Activated CD4-positive, alpha-beta T cell treated with anti-CD3 and anti-CD28 coated beads for 36 hours (primary cell): ENCODE data around the gene C10orf71. TPM values are rescaled to one million over a fixed set of nuclear protein-coding genes. Genes with fewer than 3 reads are reported as not detected.

Experiments
- ATAC-seq: fragments of 200-7000 bp; cut with Tn5 transposase; one replicate; pipeline ENCODE4 v1.10.0; 2021; ENCODE audit warnings: mild to moderate bottlenecking, moderate library complexity
- CTCF ChIA-PET: fragments of 350-600 bp; sonication (Branson Sonifier 250); formaldehyde crosslinking; loops from one replicate; lab custom pipeline; 2021; ENCODE audit warnings: antibody characterized with exemption; lab: Charles Lee
- POLR2A ChIA-PET: fragments of 350-600 bp; sonication (Branson Sonifier 250); formaldehyde crosslinking; loops from one replicate; lab custom pipeline; 2021; ENCODE audit warnings: antibody characterized with exemption, inconsistent platforms; lab: Charles Lee
- DNase-seq: peaks from one replicate; pipeline ENCODE4 v3.0.0-alpha.2; 2020
- H3K27ac Mint-ChIP-seq: one replicate; pipeline ENCODE4 v1.8.0; 2021; ENCODE audit warnings: mixed read lengths
- H3K27me3 Mint-ChIP-seq: one replicate; pipeline ENCODE4 v1.8.0; 2021; ENCODE audit warnings: mixed read lengths
- H3K36me3 Mint-ChIP-seq: one replicate; pipeline ENCODE4 v1.8.0; 2021; ENCODE audit warnings: low read depth, mixed read lengths
- H3K4me1 Mint-ChIP-seq: one replicate; pipeline ENCODE4 v1.8.0; 2021; ENCODE audit warnings: mixed read lengths
- H3K4me3 Mint-ChIP-seq: one replicate; pipeline ENCODE4 v1.8.0; 2021; ENCODE audit warnings: mild to moderate bottlenecking, moderate library complexity, mixed read lengths
- H3K9me3 Mint-ChIP-seq: one replicate; pipeline ENCODE4 v1.8.0; 2021; ENCODE audit warnings: low read depth, mixed read lengths
- intact Hi-C, 2 experiments: fragments of 100-400 bp; cut with DNase I in 1 of 2; cut with micrococcal nuclease in 1 of 2; formaldehyde crosslinking; loops; one replicate each; pipeline versions ENCODE4 v1.14.2 to v1.15.1; 2022 to 2024; cut with DNase I, micrococcal nuclease
- total RNA-seq, 2 experiments: library from RNA; stranded (reverse); gene quantifications; one replicate each; pipeline ENCODE4 v1.2.3, GENCODE V29; 2021

Gene C10orf71
- total RNA-seq, 2 experiments from 2014 or later, result not detected

DNA sequence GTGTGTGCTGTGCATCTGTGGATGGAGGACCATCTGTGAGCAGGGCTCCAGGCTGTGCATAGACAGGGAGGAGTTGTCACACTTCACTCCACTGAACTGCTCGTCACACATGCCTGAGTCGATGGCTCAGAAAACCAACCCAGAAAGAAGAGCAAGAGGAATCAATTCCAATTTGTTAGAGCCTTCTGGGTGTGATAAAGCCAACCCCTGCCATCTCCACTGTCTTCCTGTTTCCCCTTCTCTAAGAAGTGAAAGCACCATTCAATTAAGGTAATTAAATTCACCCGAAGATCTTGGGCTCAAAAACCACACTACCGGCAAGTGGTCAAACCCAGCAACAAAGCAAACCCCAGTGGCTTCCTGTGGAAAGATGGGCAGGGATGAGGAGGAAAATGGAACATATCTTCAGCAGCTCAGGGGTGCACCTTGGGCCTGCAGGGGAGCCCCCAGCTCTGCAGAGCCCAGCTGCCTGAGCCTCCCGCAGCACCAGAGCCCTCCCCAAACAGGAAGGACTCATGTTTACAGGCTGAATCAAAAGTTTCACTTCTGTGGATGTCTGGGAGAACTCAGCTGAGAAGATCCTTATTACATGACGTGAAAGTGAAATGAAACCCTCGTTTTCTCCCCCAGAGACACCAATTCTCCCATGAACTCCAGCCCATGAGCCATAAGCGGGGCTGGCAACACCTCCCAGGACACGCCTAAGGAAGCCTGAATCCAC is 10.9 kb downstream of the C10orf71 start:
- CTCF ChIA-PET, result no interaction called here
- Mint-ChIP-seq H3K4me3 (no peak overlapping the region), H3K36me3 (no peaks in the 10 kb centered on the region), H3K4me1 (peaks cover 19% of the 10 kb centered on the region), H3K27ac (no peak overlapping the region), H3K9me3 (no peaks in the 10 kb centered on the region), H3K27me3 (no peaks in the 10 kb centered on the region)
- peak; percentile 24 for DNase-seq
- intact Hi-C loops, result loop anchor here in 1 of 2 experiments (2.0 kb wide), 1 partner anchor 129 kb away; no protein-coding TSS in a partner anchor
- ATAC-seq, result peak; percentile 31
- POLR2A ChIA-PET, result no interaction called here

DNA sequence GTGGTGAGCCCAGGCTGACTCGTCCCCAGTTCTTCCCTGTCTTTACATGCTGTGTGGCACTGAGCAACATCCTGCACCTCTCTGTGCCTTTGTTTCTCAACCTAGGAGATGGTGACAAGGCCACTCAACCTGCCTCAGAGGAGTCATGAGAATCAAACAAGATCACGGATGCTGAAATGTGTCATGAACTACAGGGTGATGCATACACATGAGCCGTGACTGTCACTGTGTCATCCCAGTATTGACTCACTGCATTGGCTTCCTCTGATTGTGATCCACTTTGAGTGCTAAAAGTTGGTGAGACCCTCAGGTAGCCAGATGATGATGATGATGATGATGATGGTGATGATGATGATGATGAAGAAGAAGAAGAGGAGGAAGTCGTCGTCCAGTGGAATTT is 11.5 kb downstream of the C10orf71 start:
- H3K4me1 Mint-ChIP-seq, result peaks cover 19% of the 10 kb centered on the region
- POLR2A ChIA-PET, result no interaction called here
- DNase-seq (peak; percentile 40), ATAC-seq (peak; percentile 95)
- H3K9me3 Mint-ChIP-seq, result no peaks in the 10 kb centered on the region
- no peak overlapping the region for H3K4me3 Mint-ChIP-seq
- H3K27ac Mint-ChIP-seq, result no peak overlapping the region
- H3K27me3 Mint-ChIP-seq, result no peaks in the 10 kb centered on the region
- CTCF ChIA-PET, result no interaction called here
- no peaks in the 10 kb centered on the region for H3K36me3 Mint-ChIP-seq
- intact Hi-C loops, result loop anchor here in 1 of 2 experiments (2.0 kb wide), 1 partner anchor 130 kb away; no protein-coding TSS in a partner anchor

DNA sequence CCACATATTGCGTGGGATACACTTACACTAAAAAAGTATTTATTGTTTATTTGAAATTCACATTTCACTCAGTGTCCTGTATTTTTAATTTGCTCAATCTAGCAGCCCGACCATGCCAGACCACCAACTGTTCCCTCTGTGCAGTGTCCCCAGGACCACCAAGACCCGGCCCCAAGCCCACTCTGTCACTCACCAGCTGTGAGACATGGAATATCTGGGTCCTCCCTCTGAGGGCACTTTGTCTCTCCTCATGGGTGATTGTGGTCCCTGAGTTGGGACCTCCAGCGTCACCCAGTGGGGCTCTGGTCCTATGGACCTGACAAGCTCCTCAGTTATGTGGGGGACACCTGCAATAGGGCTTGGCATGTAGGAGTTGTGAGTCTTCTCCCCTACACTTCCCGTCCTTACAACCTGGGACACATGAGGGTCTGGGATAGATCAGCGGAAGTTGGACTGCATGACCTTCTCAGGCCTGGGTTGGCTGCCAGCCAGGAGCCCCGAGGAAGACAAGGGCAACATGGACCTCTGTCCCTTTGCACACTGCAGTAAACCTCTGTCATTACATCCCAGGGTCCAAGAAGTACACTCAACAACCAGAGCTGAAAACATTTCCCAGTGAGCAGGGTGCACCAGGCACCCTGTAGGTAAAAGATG is 12.1 kb downstream of the C10orf71 start:
- no peak for ATAC-seq
- Mint-ChIP-seq H3K27me3 (no peaks in the 10 kb centered on the region), H3K36me3 (no peaks in the 10 kb centered on the region), H3K4me3 (no peak overlapping the region), H3K4me1 (peaks cover 19% of the 10 kb centered on the region), H3K9me3 (no peaks in the 10 kb centered on the region), H3K27ac (no peak overlapping the region)
- POLR2A ChIA-PET, result no interaction called here
- DNase-seq, result no peak
- intact Hi-C loops, result loop anchor here in 1 of 2 experiments (2.0 kb wide), 1 partner anchor 130 kb away; no protein-coding TSS in a partner anchor
- CTCF ChIA-PET, result no interaction called here

DNA sequence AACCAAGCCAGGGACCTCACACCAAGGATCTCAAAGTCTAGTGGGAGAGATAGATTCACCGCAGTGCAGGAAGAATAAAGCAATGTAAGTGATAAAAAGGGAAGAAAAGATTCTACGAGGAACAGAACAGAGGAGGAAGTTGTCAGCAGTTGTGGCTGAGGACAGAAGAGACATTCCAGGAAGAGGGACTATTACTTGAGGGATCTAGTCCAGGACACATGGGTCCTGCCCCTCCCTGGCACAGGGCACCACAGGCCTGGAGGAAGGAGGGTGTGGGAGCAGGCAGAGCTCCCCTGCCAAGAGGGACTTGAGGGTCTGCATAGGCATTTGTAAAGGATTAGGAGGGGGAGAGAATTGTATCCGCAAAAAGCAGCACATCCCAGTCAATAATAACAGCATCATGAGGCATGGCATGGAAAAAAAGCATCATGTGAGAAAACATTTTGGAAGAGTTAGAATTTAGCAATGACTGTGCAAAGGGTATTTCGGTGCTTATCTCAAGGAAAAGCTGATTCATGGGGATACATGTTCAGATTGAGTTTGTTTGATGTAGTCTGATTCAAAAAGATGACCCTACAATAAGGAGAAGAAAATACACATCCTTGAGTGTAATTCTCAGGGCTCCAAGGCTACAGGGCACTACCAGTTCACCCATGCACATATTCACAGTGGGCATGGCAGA is 12.7 kb downstream of the C10orf71 start:
- Mint-ChIP-seq H3K36me3 (no peaks in the 10 kb centered on the region), H3K27me3 (no peaks in the 10 kb centered on the region), H3K4me3 (no peak overlapping the region), H3K4me1 (peaks cover 19% of the 10 kb centered on the region), H3K9me3 (no peaks in the 10 kb centered on the region), H3K27ac (no peak overlapping the region)
- POLR2A ChIA-PET, result no interaction called here
- ATAC-seq, result no peak
- CTCF ChIA-PET, result no interaction called here
- DNase-seq, result no peak
- intact Hi-C loops, result loop anchor here in 1 of 2 experiments (2.0 kb wide), 1 partner anchor 131 kb away; no protein-coding TSS in a partner anchor

DNA sequence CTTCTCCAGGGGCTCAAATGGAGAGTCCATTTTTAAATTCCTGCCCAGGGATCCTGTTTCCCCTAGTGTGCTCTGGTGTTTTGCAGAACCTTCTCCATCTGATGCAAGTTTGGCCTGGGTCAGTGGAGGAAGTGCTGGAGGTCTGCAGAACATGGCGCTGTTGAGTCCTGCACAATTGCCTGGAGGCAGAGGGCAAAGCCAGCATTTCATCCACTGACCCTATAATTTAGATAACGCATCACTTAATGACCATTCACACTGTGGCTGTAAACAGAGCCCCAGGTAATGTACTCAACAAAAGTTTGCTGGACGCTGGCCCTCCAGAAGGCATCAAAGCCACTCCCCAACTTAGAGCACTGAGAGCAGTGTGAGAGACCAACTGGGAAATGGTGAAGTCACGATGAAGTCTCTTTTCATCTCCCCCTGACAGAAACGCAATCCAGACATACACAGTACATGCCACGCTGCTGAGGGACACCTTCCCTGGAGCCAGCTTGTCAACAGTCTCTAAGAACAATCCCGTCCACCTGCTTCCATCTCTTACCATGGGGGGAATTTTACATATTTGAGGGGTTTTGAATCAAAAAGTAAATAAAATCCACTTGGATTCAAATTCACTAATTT is 13.4 kb downstream of the C10orf71 start:
- no peaks in the 10 kb centered on the region for H3K36me3 Mint-ChIP-seq
- ATAC-seq (no peak), DNase-seq (no peak)
- ChIA-PET POLR2A (no interaction called here), CTCF (no interaction called here)
- no peak overlapping the region for H3K27ac Mint-ChIP-seq
- intact Hi-C loops, result no loop called here
- H3K27me3 Mint-ChIP-seq, result no peaks in the 10 kb centered on the region
- H3K9me3 Mint-ChIP-seq, result no peaks in the 10 kb centered on the region
- H3K4me1 Mint-ChIP-seq, result peaks cover 19% of the 10 kb centered on the region
- H3K4me3 Mint-ChIP-seq, result no peak overlapping the region

DNA sequence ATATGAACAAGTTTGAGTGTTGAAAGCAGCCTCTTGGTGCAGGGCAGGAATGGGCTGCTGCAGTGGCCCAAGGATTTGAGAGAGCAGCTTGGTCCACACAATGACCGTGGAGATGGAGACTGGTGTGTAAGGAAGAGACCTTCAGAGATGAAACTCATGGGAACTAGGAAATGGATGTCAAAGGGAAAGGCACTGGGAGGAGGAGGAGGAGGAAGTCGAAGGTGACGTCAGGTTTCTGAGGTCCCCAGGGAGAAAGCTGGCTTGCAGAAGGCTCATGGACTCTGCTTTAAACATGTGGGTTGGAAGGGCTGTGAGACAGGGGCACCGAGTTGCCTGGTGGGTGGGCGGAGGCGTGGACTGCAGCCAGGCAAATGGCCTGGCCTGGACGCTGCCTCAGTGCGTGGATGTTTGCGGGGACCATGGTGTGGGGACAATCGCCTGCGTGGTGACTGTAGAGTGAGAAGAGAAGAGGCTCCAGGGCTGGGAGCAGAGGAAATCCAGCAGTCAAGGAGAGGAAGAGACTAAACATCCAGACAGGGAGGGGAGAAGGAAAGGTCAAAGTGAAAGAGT is 14.6 kb downstream of the C10orf71 start:
- Mint-ChIP-seq H3K27me3 (no peaks in the 10 kb centered on the region), H3K27ac (no peak overlapping the region), H3K36me3 (no peaks in the 10 kb centered on the region), H3K9me3 (no peaks in the 10 kb centered on the region), H3K4me3 (no peak overlapping the region), H3K4me1 (peaks cover 19% of the 10 kb centered on the region)
- ChIA-PET CTCF (no interaction called here), POLR2A (no interaction called here)
- ATAC-seq (no peak), DNase-seq (no peak)
- intact Hi-C loops, result no loop called here

DNA sequence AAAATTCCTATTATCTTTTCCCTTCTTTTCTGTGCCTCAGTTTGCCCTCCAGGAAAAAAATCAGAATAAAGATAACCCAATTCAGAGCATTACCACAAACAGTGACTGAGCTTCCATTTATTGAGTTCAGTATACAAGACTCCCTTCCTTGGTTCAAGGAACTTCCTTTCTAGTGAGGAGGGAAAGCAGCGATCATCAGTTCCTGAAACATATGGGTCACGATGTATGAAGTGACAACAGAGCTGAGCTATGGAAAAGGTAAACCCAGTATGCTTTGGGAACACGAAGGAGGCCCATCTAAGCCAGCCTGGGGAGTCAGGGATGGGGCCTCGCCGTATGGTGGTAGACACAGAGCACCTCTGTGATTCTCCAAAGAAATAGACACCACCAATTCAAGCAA is 15.8 kb downstream of the C10orf71 start:
- no peak for ATAC-seq
- DNase-seq, result no peak
- intact Hi-C loops, result no loop called here
- no peak overlapping the region for H3K4me3 Mint-ChIP-seq
- H3K27ac Mint-ChIP-seq, result no peak overlapping the region
- H3K36me3 Mint-ChIP-seq, result no peaks in the 10 kb centered on the region
- peaks cover 13% of the 10 kb centered on the region for H3K4me1 Mint-ChIP-seq
- ChIA-PET CTCF (no interaction called here), POLR2A (no interaction called here)
- no peaks in the 10 kb centered on the region for H3K9me3 Mint-ChIP-seq
- no peaks in the 10 kb centered on the region for H3K27me3 Mint-ChIP-seq

DNA sequence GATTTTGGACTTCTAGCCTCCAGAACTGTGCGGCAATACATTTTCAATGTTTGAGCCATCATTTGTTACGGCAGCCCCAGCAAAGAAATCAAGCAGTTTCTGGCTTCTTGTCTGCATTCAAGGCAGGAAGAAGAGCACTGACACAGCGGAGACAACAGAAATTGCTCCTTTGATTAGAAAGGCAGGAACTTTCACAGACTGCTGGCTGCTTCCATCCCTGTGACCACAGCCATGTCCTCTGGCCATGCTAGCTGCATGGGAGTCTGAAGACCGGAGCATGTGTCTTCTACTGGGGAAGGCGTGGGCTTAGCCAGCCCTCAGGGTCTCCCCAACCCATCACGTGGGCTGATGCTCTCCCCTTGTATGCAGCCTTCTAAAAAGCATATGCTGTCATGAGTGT is 19.1 kb downstream of the C10orf71 start:
- ChIA-PET POLR2A (no interaction called here), CTCF (no interaction called here)
- ATAC-seq, result no peak
- no peak for DNase-seq
- intact Hi-C loops, result no loop called here
- H3K4me3 Mint-ChIP-seq, result no peak overlapping the region
- H3K27ac Mint-ChIP-seq, result no peak overlapping the region
- H3K9me3 Mint-ChIP-seq, result no peaks in the 10 kb centered on the region
- no peaks in the 10 kb centered on the region for H3K4me1 Mint-ChIP-seq
- no peaks in the 10 kb centered on the region for H3K27me3 Mint-ChIP-seq
- no peaks in the 10 kb centered on the region for H3K36me3 Mint-ChIP-seq

DNA sequence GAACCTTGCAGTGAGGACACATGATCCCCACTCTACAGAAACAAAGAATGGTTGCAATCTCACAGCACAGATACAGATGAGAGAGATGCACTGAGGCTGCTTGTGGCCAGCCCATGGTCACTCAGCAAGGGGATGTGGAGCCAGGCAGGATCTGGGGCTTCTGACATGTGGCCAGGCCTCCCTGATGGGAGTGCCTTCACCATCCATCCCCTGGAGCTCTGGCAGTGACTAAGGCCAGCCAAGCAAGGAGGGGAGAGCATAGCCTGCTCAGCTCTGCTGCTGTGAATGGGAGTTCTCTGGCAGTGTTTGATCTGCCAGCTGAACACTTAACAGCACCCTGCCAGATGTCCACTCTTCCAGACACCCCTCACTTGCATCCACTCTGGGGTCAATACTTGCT is 19.8 kb downstream of the C10orf71 start:
- DNase-seq (no peak), ATAC-seq (no peak)
- intact Hi-C loops, result no loop called here
- no peaks in the 10 kb centered on the region for H3K36me3 Mint-ChIP-seq
- H3K4me1 Mint-ChIP-seq, result no peaks in the 10 kb centered on the region
- no peak overlapping the region for H3K4me3 Mint-ChIP-seq
- POLR2A ChIA-PET, result no interaction called here
- CTCF ChIA-PET, result no interaction called here
- no peak overlapping the region for H3K27ac Mint-ChIP-seq
- H3K9me3 Mint-ChIP-seq, result no peaks in the 10 kb centered on the region
- H3K27me3 Mint-ChIP-seq, result no peaks in the 10 kb centered on the region

DNA sequence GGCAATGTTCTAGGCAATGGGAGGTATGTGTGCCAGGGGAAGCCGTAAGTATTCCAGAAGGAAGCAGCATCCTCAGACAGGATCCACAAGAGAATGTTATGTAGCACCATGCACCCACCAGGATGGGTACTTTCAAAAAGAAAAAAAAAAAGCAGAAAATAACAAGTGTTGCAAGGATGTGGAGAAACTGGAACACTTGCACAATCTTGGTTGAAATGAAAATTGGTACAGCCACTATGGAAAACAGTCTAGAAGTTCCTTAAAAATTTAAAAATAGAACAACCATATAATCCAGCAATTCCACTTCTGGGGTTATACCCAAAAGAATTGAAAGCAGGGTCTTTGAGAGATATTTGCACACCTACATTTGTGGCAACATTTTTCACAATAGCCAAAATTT is 20.2 kb downstream of the C10orf71 start:
- Mint-ChIP-seq H3K36me3 (no peaks in the 10 kb centered on the region), H3K4me3 (no peak overlapping the region), H3K27ac (no peak overlapping the region), H3K27me3 (no peaks in the 10 kb centered on the region), H3K9me3 (no peaks in the 10 kb centered on the region), H3K4me1 (no peaks in the 10 kb centered on the region)
- CTCF ChIA-PET, result no interaction called here
- POLR2A ChIA-PET, result no interaction called here
- no peak for ATAC-seq
- no peak for DNase-seq
- intact Hi-C loops, result no loop called here

DNA sequence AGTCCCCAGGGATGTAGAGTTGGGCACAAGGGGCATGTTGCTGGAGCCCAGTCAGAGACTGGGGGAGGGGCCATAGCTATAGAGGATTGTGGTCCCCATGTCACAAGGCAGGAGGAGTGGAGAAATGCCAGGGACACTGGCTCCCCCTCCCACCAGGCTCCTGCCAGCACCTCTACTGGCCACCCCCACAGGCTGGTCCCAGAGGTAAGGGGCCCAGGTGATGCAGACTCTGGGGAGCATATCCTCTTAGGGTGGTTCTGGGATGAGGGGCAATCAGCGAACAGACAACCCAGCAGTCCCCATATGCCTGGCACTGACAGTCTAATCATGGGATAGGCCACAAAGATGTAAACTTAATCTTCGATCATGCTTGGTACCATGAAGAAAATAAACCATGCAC is 21.2 kb downstream of the C10orf71 start:
- no peak for DNase-seq
- intact Hi-C loops, result no loop called here
- H3K4me3 Mint-ChIP-seq, result no peak overlapping the region
- ATAC-seq, result no peak
- no peak overlapping the region for H3K27ac Mint-ChIP-seq
- H3K36me3 Mint-ChIP-seq, result no peaks in the 10 kb centered on the region
- H3K9me3 Mint-ChIP-seq, result no peaks in the 10 kb centered on the region
- H3K4me1 Mint-ChIP-seq, result no peaks in the 10 kb centered on the region
- H3K27me3 Mint-ChIP-seq, result no peaks in the 10 kb centered on the region
- POLR2A ChIA-PET, result no interaction called here
- CTCF ChIA-PET, result no interaction called here
